Hepatocyte (in vitro differentiated cells): ENCODE measurements around the gene FITM1.

Source experiments
- CTCF ChIP-seq: fragments of 200-600 bp; sonication (generic); IDR thresholded peaks from 2 replicates; pipeline ENCODE4 v1.5.1; 2016; ENCODE audit warnings: antibody characterized with exemption, mild to moderate bottlenecking; ENCODE audit not compliant: poor library complexity
- EZH2 ChIP-seq: fragments of 200-600 bp; sonication (generic); IDR thresholded peaks from 2 replicates; pipeline ENCODE4 v1.6.1; 2016; ENCODE audit warnings: antibody characterized with exemption, mild to moderate bottlenecking, borderline replicate concordance
- EZH2phosphoT487 ChIP-seq: fragments of 200-600 bp; sonication (generic); IDR thresholded peaks from one replicate; pipeline ENCODE4 v1.6.1; 2018; ENCODE audit warnings: antibody characterized with exemption, mild to moderate bottlenecking, low read depth, moderate library complexity; ENCODE audit not compliant: unreplicated experiment, severe bottlenecking

- TF ChIP-seq CTCF = no peak
- no peak for TF ChIP-seq EZH2
- TF ChIP-seq EZH2phosphoT487 = no peak
These were observed 14.0 kb downstream of the FITM1 start for GRCh38 chr14:24144451-24144850.
